Measurements from ENCODE around the gene STARD9.
"Not testable (repeated sequence)": the region's sequence is repeated elsewhere in the genome, so short reads cannot be mapped to it uniquely, and the experiment has no call there.

Gene STARD9

DNA sequence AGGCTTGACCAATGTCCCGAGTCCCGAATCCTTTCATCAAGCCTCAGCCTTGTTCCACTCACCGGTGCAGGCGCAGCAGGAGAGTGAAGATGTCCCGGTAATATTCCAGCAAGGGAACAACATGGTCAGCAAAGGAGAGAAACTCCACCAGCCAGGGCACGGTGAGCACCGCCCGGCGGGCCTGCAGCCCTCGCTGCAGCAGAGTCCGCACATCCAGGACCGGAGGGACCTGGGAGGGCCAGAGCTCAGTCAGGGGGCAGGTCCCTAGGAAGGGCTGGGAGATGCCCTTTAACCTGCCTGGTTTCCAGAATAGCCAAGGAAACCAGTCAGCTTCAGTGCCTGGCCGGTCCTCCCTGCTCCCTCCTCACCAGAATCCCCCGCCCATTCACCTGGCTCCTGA is 155.1 kb downstream of the STARD9 start:
- no peak for DNase-seq

DNA sequence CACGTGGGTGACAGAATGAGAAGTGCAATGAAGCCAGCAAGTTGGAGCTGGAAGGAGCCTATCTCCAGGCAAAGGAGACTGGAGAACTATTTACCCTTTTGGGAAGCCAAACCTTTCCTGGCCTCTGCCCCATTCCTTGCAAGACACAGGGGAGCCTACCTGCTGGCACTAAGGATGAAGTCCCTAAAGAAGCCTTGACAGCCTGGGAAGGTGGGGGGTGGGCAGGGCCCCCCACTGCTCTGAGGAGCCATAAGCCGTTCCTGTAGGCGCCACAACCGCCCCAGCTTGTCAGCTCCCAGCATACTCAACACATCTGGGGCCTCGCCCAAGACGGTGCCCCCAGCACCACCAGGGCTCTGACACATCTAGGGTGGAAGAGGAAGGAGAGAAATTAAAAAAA is 156.1 kb downstream of the STARD9 start:
- DNase-seq: no peak

DNA sequence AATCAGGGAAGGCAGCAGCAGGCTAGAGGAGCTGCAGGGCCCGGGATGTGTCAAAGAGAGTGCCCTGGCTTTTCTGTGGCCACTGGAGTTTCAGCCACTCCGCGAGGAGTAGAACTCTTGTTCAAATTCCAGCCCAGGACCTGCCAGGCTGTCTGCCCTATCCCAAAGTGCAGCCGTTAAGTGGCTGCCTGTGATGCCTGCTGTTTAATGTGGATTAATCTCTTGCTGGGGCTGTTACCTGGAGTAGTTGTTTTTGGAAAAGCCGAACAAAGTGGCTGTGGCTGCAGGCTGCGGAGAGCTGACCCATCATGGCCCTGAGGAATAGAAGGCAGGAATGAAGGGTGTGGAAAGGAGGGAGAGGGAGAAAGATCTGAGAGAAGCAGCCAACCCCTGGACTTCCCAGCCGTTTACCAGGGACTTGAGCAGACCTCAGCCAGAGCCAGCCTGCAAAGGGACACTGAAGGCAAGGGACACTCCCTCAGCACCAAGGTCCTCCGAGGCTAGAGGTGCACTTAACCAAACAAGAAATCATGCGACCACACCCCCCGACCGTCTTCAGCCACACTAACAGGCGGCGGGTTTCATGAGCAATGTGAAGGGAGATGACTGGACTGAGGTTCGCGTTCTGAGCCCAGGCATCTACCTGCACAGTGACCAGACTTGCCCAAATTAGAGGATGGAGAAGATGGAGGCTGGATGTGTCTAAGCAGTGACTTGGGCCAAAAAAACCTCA is 156.9 kb downstream of the STARD9 start:
- no peak for DNase-seq

DNA sequence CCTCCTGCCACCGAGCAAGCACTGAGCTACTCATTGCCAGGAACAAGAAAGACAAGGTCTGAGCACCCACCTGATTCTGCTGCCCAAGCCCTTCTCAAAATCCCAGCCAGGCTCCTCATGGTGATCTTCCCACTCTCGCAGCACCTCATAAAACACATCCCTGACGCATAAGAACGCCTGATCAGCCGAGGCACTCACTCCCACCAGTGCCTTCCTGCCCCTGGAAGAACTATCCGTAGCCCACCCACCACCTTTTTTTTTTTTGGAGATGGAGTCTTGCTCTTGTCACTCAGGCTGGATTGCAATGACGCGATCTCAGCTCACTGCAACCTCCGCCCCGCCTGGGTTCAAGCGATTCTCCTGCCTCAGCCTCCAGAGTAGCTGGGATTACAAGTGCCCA is 157.6 kb downstream of the STARD9 start:
- DNase-seq: no peak

DNA sequence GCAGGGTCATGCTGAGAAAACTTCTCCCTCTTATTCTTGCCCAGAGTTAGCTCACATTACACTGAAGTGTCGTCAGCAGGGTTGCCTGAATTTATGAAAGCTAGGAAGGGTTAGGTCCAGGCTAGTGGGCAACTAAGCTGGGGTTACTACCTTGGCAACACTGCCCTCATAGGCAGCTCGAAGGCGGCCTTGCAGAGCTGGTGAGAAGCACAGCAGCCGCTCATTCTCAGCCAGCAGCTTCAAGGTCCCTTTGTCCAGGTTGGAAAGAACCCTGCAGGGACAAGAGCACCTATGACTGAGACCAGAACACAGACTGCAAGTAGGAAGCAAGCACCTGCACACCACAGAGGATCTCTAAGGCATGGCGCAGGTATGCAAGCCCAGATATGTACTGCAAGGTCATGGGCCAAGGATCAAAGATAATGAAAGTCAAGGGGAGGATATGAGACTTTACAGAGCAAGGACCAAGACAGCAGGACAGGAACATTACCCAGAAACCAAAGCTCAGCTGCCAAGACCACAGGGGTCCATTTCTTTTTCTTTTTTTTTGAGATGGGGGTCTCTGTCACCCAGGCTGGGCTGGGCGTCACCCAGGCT is 158.8 kb downstream of the STARD9 start:
- no peak for DNase-seq

DNA sequence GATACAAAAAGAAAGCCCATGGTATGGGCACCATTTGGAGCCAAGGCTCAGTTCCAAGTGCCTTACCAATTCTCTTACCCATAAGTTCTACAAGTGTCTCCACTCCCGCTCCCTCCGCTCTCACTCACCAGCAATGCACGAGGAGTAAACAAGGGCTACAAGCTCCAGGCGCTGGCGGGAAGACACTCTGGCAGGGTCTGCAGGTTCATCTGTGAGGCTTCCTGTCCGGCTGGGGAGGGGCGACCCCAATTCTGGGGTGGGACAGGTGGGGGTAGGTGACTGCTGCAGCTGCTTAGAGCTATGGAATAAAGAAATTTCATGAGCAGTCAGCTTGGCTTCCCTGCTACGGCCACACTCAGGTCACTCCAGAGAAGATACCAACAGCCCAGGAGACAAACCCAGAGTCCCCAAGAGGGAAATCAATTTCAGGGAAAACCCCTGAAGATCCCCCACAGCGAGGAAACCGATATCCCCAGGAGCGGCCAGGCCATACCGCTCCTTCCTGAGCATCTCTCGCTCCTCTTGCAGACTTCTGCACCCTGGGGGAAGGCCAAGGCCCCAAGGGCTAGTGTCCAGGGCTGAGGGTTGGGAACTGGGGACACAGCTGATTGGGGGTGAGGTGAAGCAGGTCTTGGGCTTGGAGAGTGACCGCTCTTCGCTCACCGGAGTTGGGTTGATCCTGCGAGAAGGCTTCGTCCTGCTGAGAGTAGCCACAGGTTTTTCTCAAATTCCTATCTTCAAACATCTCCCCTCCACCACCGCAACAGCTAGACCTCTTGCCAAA is 160.2 kb downstream of the STARD9 start:
- DNase-seq: no peak

DNA sequence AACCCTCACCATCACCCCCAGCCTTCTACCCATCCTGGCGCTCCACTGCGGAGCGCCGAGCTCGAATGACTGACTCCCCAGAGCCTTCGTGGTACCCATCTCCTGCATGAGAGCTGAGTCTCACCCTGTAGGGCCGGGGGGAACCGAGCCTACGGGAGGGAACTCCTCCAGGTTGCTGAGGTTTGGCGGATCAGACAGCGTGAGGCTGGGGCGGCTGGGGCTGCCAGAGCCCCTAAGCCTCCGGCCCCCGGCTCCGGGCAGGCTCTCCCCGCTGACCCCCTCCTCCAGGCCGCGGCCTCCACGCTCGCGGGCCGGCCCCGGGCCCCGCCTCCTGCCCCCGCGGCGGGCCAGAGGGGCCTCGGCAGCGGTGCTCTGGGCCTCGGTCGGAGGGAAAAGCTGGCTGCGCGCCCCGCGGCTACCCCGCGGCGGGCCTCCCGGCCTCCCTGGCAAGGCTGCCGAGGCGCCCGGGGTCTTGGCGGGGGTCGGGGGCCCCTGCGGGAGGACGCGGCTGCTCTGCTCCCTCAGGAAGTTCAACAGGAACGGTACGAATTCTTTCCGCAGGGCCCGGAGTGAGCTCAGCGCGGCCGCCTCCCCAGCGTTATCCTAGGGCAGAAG is 160.9 kb downstream of the STARD9 start:
- peak; percentile 9 to 51 (median 30) for DNase-seq

DNA sequence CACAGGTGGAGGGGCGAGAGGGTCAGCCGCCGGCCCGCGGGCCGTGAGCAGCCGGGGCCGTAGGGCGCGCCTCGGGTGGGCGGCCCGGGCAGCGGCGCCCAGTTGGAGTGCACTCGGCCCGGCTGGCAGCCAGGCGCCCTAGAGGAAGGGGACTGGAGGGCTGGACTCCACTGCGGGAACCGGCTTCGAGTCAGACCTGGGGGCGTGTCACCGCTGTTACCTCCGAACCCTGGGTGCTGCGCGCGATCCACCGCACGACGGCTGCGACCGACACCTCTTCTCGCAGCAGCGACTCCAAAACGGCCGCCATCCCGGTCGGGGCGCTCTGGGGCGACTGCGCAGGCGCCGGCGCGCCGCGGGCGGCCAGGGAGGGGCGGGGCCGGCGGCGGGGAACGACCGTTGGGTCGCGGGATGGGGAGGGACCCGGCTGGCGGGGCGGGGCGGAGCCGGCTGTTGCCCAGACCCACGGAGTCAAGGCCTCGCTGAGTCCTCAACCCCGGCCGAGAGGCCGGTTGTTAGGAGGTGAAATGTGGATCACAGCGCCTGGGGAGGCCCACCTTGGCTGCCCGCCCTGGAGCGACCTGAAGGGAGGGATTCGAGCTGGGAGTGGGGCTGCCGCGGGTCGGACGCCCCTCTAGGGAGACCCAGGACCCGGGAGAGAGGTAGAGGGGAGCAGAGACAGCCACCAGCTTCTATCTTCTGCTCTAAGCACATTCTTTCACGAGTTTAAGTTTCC is 161.6 kb downstream of the STARD9 start, which contains the start of gene CDAN1:
CDAN1 (minus strand) TSS at position 336 of the 736 bp plus-strand sequence; CDS start at position 310, 26 bp downstream.
- peak; percentile 91 to 97 (median 95) for DNase-seq

DNA sequence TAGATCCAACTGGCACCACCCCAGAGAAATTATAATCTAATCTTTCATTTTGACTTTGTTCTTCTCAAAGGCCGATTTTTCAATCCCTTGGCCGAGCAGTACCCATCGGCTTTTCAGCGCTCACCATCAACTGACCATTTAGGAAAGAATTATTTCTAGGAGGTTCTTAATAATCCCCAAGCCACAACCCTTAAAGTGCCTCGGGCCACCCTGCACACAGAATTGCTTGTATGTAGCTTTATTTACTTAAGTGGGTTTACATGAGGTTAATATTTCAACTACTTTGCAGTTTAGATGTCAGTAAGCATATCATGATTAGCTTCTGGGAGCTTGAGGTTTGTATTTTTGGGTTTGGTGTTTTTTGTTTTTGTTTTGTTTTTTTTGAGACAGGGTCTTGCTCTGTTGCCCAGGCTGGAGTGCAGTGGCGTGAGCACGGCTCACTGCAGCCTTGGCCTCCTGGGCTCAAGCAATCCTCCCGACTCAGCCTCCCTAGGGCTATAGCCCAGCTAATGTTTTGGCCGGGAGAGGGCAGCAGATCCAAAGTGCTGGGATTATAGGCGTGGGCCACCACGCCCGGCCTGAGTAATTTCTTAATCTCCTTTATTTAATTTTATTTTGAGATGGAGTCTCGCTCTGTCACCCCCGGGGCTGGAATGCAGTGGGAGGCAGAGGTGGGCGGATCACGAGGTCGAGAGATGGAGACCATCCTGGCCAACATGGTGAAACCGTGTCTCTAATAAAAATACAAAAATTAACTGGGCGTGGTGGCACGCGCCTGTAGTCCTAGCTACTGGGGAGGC is 162.3 kb downstream of the STARD9 start:
- no peak for DNase-seq

DNA sequence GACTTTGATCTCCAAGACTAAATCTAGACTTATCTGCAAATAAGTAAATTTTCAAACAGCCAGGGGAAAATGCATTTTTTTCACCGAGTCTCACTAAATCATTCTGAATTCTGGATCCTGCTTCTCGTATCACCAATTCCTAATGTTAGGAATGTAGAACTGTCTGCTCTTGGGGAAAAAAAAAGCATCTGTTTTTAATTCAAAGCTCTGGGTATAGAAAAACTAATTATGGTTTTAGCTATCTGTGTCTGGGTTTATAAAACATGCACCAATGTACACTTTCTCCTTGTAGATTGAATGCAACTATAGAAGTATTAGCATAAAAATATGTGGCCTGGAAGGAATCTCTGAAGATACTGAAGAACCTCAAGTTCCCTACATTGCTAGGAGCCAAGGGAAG is 166.3 kb downstream of the STARD9 start:
- DNase-seq: no peak

DNA sequence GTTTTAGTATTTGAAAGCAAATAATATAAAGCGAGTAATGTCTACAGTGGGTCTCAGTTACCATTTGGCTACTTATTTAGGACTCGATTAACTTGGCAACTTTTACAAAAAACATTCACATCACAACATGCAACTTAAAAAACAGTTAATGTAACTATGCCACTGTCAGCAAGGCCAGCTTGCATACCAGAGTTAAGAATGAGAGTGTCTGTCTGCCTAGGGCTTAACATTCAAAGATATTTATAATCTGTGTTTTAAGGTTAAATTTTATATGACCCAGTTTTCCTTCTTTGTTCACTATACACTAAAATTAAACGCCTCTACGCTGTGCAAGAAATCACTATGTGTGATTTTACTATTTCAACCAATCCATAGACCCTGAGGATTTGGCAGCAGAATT is 166.7 kb downstream of the STARD9 start:
- no peak for DNase-seq

DNA sequence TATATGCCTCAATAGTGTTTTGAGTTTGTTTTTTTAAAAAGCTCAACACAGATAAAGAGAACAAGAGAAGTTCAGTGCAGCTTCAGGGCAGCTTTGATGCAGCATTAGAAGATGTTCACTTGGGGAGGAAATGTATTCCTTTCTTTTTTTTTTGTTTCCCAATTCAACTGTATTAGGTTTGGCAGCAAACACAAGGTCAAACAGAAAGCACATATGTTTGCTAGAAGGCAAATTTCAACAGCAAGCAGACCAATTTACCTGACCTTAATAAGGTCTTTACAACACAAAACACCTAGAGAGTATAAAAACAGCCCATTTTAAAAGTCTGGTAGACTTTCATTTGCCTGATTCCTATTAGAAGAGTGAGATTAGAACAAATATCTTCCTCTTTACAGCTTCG is 168.8 kb downstream of the STARD9 start:
- DNase-seq: no peak

DNA sequence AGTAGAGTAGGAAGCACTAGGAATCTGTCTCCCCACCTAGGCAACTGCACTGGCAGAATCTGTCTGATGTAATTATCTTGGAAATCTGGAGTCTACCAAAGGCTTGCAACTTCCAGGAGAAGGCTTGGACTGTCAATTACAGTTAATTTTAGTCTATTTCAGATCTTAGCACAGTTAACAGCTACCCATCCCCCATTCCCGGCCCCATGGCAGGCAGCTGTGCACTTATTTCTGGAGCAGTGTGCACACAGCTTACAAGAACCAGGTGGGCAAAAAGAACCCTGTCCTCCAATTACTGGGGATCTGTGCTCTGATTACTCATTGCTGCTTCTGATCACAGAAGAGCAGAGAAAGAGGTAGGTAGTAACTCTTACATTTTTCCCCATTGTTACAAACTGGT is 173.9 kb downstream of the STARD9 start:
- no peak for DNase-seq

DNA sequence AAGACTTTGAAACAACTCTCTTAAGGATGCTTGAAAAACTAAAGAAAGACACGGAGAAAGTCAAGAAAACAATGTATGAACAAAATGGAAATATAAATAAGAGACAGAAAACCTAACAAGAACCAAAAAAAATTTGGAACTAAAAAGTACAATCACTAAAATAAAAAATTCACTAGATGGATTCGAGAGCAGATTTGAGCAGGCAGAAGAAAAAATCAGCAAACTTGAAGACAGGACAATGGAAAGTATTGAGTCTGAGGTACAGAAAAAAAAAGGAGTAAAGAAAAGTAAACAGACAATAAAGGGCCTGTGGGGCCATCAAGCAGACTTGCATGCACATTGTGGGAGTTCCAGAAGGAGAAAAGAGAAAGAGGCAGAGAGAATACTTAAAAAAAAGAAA is 174.9 kb downstream of the STARD9 start:
- DNase-seq: no peak

DNA sequence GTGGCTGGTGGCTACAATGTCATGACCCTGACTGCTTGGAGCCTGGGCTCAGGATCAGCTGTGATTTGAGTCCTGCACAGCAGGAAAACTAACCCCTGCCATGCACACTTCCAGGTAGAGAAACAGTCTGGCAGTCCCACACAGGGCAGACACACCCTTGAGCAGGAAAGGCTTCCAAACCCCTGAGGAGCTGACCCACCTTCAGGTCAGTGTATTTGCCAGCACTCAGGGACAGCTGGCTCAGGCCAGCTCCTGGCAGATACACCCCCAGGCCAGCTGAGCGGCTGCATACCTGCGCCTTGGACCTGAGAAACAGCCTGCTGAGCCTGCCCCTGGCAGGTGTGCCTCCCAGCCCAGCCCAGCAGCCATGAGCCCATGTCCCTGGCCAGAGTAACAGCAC is 183.7 kb downstream of the STARD9 start:
- no peak for DNase-seq

DNA sequence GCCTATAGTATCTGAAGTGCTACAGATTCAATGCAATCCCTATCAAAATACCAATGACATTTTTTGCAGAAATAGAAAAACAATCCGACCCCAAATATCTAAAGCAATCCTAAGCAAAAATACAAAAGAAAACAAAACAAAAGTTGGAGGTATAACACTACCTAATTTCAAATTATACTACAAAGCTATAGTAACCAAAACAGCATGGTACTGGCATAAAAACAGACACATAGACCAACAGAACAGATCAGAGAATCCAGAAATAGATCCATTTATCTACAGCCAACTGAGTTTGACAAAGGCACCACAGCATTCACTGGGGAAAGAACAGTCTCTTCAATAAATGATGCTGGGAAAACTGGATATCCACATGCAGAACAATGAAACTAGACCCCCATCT is 185.4 kb downstream of the STARD9 start:
- DNase-seq: no peak

DNA sequence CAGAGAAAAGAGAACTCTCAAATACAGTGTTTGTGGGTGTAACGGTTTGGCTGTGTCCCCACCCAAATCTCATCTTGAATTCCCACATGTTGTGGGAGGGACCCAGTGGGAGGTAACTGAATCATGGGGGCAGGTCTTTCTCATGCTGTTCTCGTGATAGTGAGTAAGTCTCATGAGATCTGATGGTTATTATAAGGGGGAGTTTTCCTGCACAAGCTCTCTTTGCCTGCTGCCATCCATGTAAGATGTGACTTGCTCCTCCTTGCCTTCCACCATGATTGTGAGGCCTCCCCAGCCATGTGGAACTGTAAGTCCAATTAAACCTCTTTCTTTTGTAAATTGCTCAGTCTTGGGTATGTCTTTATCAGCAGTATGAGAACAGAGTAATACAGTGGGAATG is 186.4 kb downstream of the STARD9 start:
- not testable (repeated sequence) for DNase-seq

DNA sequence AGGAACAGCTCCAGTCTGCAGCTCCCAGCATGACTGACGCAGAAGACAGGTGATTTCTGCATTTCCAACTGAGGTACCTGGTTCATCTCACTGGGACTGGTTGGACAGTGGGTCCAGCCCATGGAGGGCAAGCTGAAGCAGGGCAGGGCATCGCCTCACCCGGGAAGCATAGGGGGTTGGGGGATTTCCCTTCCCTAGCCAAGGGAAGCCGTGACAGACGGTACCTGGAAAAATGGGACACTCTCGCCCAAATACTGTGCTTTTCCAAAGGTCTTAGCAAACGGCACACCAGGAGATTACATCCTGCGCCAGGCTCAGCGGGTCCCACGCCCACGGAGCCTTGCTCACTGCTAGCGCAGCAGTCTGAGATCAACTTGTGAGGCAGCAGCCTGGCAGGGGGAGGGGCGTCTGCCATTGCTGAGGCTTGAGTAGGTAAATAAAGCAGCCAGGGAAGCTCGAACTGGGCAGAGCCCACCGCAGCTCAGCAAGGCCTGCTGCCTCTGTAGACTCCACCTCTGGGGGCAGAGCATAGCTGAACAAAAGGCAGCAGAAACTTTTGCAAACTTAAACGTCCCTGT is 188.8 kb downstream of the STARD9 start:
- not testable (repeated sequence) for DNase-seq

DNA sequence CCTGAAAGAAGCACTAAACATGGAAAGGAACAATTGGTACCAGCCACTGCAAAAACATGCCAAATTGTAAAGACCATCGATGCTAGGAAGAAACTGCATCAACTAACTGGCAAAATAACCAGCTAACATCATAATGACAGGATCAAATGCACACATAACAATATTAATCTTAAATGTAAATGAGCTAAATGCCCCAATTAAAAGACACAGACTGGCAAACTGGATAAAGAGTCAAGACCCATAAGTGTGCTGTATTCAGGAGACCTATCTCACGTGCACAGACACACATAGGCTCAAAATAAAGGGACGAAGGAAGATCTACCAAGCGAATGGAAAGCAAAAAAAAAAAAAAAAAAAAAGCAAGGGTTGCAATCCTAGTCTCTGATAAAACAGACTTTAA is 190.7 kb downstream of the STARD9 start:
- not testable (repeated sequence) for DNase-seq

Data from suppressor macrophage (primary cell).